Esophagus muscularis mucosa (tissue), 4 donors: ENCODE measurements around the gene RSRC2. TPM values are rescaled to one million over a fixed set of nuclear protein-coding genes. Genes with fewer than 3 reads are reported as not detected.

ENCODE experiments used
- DNase-seq: peaks from one replicate; pipeline ENCODE4 v3.0.0-alpha.2; 2017; ENCODE audit errors: extremely low spot score
- H3K27ac ChIP-seq, 4 donors: fragments of 200-600 bp; sonication (generic); replicated peaks in 1 of 4; 1 replicate in 3 of 4; 2 replicates in 1 of 4; pipeline ENCODE4 v1.5.1; 2016 to 2019; ENCODE audit warnings: mild to moderate bottlenecking in 1 of 4
- H3K27me3 ChIP-seq, 4 donors: fragments of 200-600 bp; sonication (generic); one replicate each; pipeline versions ENCODE4 v1.5.1 to v1.6.0; 2016 to 2019
- H3K36me3 ChIP-seq, 4 donors: fragments of 200-600 bp; sonication (generic); one replicate each; pipeline ENCODE4 v1.5.1; 2016 to 2019
- H3K4me1 ChIP-seq, 4 donors: fragments of 200-600 bp; sonication (generic); one replicate each; pipeline ENCODE4 v1.5.1; 2016 to 2019
- H3K4me3 ChIP-seq, 4 donors: fragments of 200-600 bp; sonication (generic); 1 replicate in 2 of 4; 2 replicates in 2 of 4; pipeline ENCODE4 v1.5.1; 2016 to 2019; ENCODE audit warnings: mild to moderate bottlenecking in 4 of 4, moderate library complexity in 1 of 4
- H3K9me3 ChIP-seq, 4 donors: fragments of 200-600 bp; sonication (generic); 1 replicate in 3 of 4; 2 replicates in 1 of 4; pipeline ENCODE4 v1.5.1; 2016 to 2019
- CTCF ChIP-seq, 3 experiments: fragments of 200-600 bp in 2 of 3; fragments of 450-650 bp in 1 of 3; sonication (generic) in 2 of 3; IDR thresholded peaks; one replicate each; pipeline ENCODE4 v1.5.1; 2017 to 2019; ENCODE audit warnings: antibody characterized with exemption in 3 of 3, mild to moderate bottlenecking in 2 of 3, moderate library complexity in 1 of 3
- EP300 ChIP-seq: sonication (generic); formaldehyde crosslinking; IDR thresholded peaks from one replicate; pipeline ENCODE4 v1.6.1; 2017; ENCODE audit warnings: antibody characterized with exemption
- POLR2A ChIP-seq: fragments of 450-650 bp; IDR thresholded peaks from one replicate; pipeline ENCODE4 v1.6.1; 2017; ENCODE audit warnings: antibody characterized with exemption, moderate library complexity, mild to moderate bottlenecking, low read depth
- POLR2AphosphoS5 ChIP-seq, 2 donors: sonication (generic); formaldehyde crosslinking; IDR thresholded peaks; one replicate each; pipeline ENCODE4 v1.6.1; 2017; ENCODE audit warnings: antibody characterized with exemption in 2 of 2
- WGBS: methylation state at CpG from one replicate; pipeline ENCODE4 v1.1.5; 2018; 5-methylcytosine and 5-hydroxymethylcytosine counted together
- intact Hi-C: fragments of 100-400 bp; cut with DNase I; formaldehyde crosslinking; loops from one replicate; pipeline ENCODE4 v1.15.1; 2023
- total RNA-seq, 4 donors: library from RNA; depleted of rRNA; stranded (reverse); fragments of >200 nt; gene quantifications; one replicate each; pipeline versions ENCODE4 v1.1.0 to v1.2.1, GENCODE V29; 2016

Gene RSRC2
- total RNA-seq, 4 donors from 2014 or later, result 46.5 to 68.9 (median 48.6) TPM

- intact Hi-C loops, result no loop called here
- Histone ChIP-seq H3K27ac (no peak overlapping the region), H3K27me3 (no peaks in the 10 kb centered on the region), H3K9me3 (no peaks in the 10 kb centered on the region), H3K4me3 (no peak overlapping the region), H3K4me1 (no peaks in the 10 kb centered on the region), H3K36me3 (peaks cover 0 to 55% (median 26%) of the 10 kb centered on the region in 4 donors)
- TF ChIP-seq POLR2A (no peak), CTCF (IDR thresholded peaks at IDR 0.05) (no peak), EP300 (no peak), POLR2AphosphoS5 (IDR thresholded peaks at IDR 0.05) (no peak)
- 84% methylated on average over 3 of the region's 3 CpGs for WGBS
- DNase-seq, result no peak
Measured at GRCh38 chr12:122560138-122560537, 33.4 kb upstream of the RSRC2 start.

- Histone ChIP-seq H3K27me3 (no peaks in the 10 kb centered on the region), H3K4me1 (no peaks in the 10 kb centered on the region), H3K4me3 (no peak overlapping the region), H3K36me3 (peaks cover 0 to 50% (median 23%) of the 10 kb centered on the region in 4 donors), H3K9me3 (no peaks in the 10 kb centered on the region), H3K27ac (no peak overlapping the region)
- WGBS, result 98% methylated on average over 16 of the region's 16 CpGs
- TF ChIP-seq POLR2AphosphoS5 (IDR thresholded peaks at IDR 0.05) (no peak), CTCF (IDR thresholded peaks at IDR 0.05) (no peak), EP300 (no peak), POLR2A (no peak)
- intact Hi-C loops, result no loop called here
- no peak for DNase-seq
Measured at GRCh38 chr12:122558745-122559641, 32.3 kb upstream of the RSRC2 start.

GRCh38 chr12:122547330-122547729 lies 20.6 kb upstream of the RSRC2 start:
- Histone ChIP-seq H3K36me3 (peaks cover 18 to 74% (median 29%) of the 10 kb centered on the region in 4 donors), H3K4me1 (no peaks in the 10 kb centered on the region), H3K27ac (no peak overlapping the region), H3K9me3 (no peaks in the 10 kb centered on the region), H3K4me3 (no peak overlapping the region), H3K27me3 (no peaks in the 10 kb centered on the region)
- WGBS, result 81% methylated on average over 5 of the region's 5 CpGs
- TF ChIP-seq POLR2AphosphoS5 (IDR thresholded peaks at IDR 0.05) (no peak), EP300 (no peak), POLR2A (no peak), CTCF (IDR thresholded peaks at IDR 0.05) (no peak)
- intact Hi-C loops, result no loop called here
- DNase-seq, result no peak

- intact Hi-C loops, result no loop called here
- 97% methylated on average over 2 of the region's 2 CpGs for WGBS
- peaks cover 14 to 63% (median 23%) of the 10 kb centered on the region in 4 donors for H3K36me3 ChIP-seq
- no peak overlapping the region for H3K27ac ChIP-seq
- H3K27me3 ChIP-seq, result no peaks in the 10 kb centered on the region
- TF ChIP-seq EP300 (no peak), CTCF (IDR thresholded peaks at IDR 0.05) (no peak), POLR2A (no peak), POLR2AphosphoS5 (IDR thresholded peaks at IDR 0.05) (no peak)
- H3K4me3 ChIP-seq, result no peak overlapping the region
- H3K4me1 ChIP-seq, result no peaks in the 10 kb centered on the region
- H3K9me3 ChIP-seq, result no peaks in the 10 kb centered on the region
- DNase-seq, result no peak
Measured at GRCh38 chr12:122545855-122546254, 19.1 kb upstream of the RSRC2 start.

- WGBS, result 94% methylated on average over 2 of the region's 2 CpGs
- H3K27me3 ChIP-seq, result no peaks in the 10 kb centered on the region
- no peaks in the 10 kb centered on the region for H3K9me3 ChIP-seq
- intact Hi-C loops, result no loop called here
- DNase-seq, result no peak
- no peaks in the 10 kb centered on the region for H3K4me1 ChIP-seq
- no peak overlapping the region for H3K4me3 ChIP-seq
- H3K27ac ChIP-seq, result no peak overlapping the region
- TF ChIP-seq POLR2A (no peak), EP300 (no peak), CTCF (IDR thresholded peaks at IDR 0.05) (no peak)
- peaks cover 11 to 59% (median 21%) of the 10 kb centered on the region in 4 donors for H3K36me3 ChIP-seq
Measured at GRCh38 chr12:122544537-122544936, 17.8 kb upstream of the RSRC2 start.
